Suppressor macrophage (primary cell): Measurements from ENCODE around the gene CFAP92.

Experiments used
- DNase-seq, 4 experiments: peaks; one replicate each; pipeline ENCODE4 v3.0.0-alpha.2; 2020 to 2022

The CFAP92 gene

DNA sequence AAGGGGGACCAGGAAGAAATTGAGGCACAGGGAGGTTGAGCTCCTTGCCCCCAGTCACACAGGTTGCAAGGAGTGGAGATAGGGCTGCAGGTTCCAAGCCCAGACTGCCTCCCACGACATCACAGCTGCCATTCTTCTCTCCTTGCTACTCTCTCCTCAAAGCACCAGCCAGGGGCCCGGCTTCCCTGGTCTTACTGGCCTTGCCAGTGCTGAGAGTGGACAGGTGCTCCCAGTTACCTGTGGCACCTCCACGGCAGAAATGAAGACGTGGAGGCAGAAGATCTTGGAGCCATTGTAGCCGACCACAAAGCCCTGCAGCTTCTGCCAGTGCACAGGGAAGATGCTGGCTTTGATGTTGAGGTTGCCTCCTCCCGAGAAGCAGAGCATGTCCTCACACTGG is 132.4 kb downstream of the CFAP92 start:
- DNase-seq = no peak
